ENCODE results near the gene IFNE. TPM values are rescaled to one million over a fixed set of nuclear protein-coding genes. Genes with fewer than 3 reads are reported as not detected.

The IFNE gene
- total RNA-seq, 1 experiment from 2014 or later = 0.33 TPM

DNA sequence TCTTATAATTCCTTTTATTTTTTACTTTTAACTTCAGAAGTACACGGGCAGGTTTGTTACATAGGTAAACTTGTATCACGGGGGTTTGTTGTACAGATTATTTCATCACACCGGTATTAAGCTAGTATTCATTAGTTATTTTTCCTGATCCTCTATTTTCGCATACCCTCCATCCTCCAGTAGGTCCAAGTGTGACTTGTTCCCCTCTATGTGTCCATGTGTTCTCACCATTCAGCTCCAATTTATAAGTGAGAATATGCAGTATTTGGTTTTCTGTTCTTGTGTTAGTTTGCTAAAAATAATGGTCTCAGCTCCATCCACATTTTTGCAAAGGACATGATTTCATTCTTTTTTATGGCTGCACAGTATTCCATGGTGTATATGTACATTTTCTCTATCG lies 43.1 kb upstream of the IFNE start:
- Histone ChIP-seq H3K4me1 (ENCODE audit: insufficient read depth, low read length) (no peaks in the 10 kb centered on the region), H3K27ac (ENCODE audit: low read length) (no peak overlapping the region), H3K79me2 (ENCODE audit: low read length) (peaks cover 85% of the 10 kb centered on the region), H3K9ac (ENCODE audit: low read length) (no peak overlapping the region), H4K20me1 (ENCODE audit: low read length) (no peaks in the 10 kb centered on the region), H3K9me3 (ENCODE audit: low read length) (no peaks in the 10 kb centered on the region), H3K4me3 (ENCODE audit: low read length) (no peak overlapping the region), H3K9me2 (replicated peaks; ENCODE audit: low read length) (no peaks in the 10 kb centered on the region), H3K4me2 (ENCODE audit: low read length) (no peak overlapping the region), H3K27me3 (ENCODE audit: low read length) (no peaks in the 10 kb centered on the region), H2AFZ (ENCODE audit: low read length) (no peak overlapping the region), H3F3A (ENCODE audit: low read length, unreplicated experiment) (peaks cover 8% of the 10 kb centered on the region), H3K36me3 (ENCODE audit: low read depth, low read length) (peaks cover 46% of the 10 kb centered on the region)
- ATAC-seq (no peak), DNase-seq (no peak)
- CTCF ChIA-PET = no interaction called here
- intact Hi-C loops (cut with micrococcal nuclease) = no loop called here
- no peak for TF ChIP-seq EZH2phosphoT487 (IDR thresholded peaks at IDR 0.05; ENCODE audit: borderline replicate concordance, low read length)
- no peak for TF ChIP-seq EZH2 (IDR thresholded peaks at IDR 0.05; ENCODE audit: low read length, unreplicated experiment)
- TF ChIP-seq CTCF (conservative IDR thresholded peaks at IDR 0.05; ENCODE audit: low read depth, low read length) = no peak
- BruUV-seq (replicated peaks) = no TSS peak
- POLR2A ChIA-PET (ENCODE audit: unreplicated experiment) = no interaction called here

DNA sequence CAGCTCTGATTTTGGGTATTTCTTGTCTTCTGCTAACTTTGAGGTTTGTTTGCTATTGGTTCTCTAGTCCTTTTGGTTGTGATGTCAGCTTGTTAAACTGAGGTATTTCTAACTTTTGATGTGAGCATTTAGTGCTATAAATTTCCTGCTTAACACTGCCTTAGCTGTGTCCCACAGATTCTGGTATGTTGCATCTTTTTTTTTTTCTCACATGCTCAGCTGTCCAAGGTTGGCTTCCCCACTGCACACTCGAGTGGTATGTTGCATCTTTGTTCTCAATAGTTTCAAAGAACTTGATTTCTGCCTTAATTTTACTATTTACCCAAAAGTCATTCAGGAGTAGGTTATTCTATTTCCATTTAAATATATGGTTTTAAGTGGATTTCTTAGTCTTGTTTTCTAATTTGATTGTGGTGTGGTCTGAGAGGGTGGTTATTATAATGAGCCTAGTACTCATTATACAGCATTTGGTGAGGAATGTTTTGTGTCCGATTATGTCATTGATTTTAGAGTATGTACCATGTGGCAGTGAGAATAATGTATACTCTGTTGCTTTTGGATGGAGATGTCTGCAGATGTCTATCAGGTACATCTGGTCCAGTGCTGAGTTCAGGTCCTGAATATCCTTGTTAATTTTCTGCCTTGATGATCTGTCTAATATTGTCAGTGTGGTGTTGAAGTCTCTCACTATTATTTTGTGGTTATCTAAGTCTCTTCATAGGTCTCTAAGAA lies 42.2 kb upstream of the IFNE start:
- Histone ChIP-seq H3K27ac (ENCODE audit: low read length) (no peak overlapping the region), H3K9me3 (ENCODE audit: low read length) (no peaks in the 10 kb centered on the region), H3K9ac (ENCODE audit: low read length) (no peak overlapping the region), H3K4me3 (ENCODE audit: low read length) (no peak overlapping the region), H3K27me3 (ENCODE audit: low read length) (no peaks in the 10 kb centered on the region), H3K4me2 (ENCODE audit: low read length) (no peak overlapping the region), H3K79me2 (ENCODE audit: low read length) (peaks cover 85% of the 10 kb centered on the region), H2AFZ (ENCODE audit: low read length) (no peak overlapping the region), H4K20me1 (ENCODE audit: low read length) (no peaks in the 10 kb centered on the region), H3K9me2 (replicated peaks; ENCODE audit: low read length) (no peaks in the 10 kb centered on the region), H3K4me1 (ENCODE audit: insufficient read depth, low read length) (no peaks in the 10 kb centered on the region), H3K36me3 (ENCODE audit: low read depth, low read length) (peaks cover 37% of the 10 kb centered on the region), H3F3A (ENCODE audit: low read length, unreplicated experiment) (peaks cover 8% of the 10 kb centered on the region)
- ChIA-PET POLR2A (ENCODE audit: unreplicated experiment) (interaction anchor here (0.6 kb wide), 1 partner anchor 52 kb away, joined by 6 read pairs; no protein-coding TSS in a partner anchor), CTCF (no interaction called here)
- intact Hi-C loops (cut with micrococcal nuclease) = no loop called here
- DNase-seq (no peak), ATAC-seq (no peak)
- no TSS peak for BruUV-seq (replicated peaks)
- TF ChIP-seq EZH2 (IDR thresholded peaks at IDR 0.05; ENCODE audit: low read length, unreplicated experiment) (no peak), EZH2phosphoT487 (IDR thresholded peaks at IDR 0.05; ENCODE audit: borderline replicate concordance, low read length) (no peak), CTCF (conservative IDR thresholded peaks at IDR 0.05; ENCODE audit: low read depth, low read length) (no peak)

Data from PC-3 (cell line).